SKM-1 (cell line): Measurements from ENCODE around the gene SDCCAG8.

Experiments
- DNase-seq: peaks from one replicate; lab custom pipeline; 2025; ENCODE audit not compliant: unreplicated experiment; lab: John Stamatoyannopoulos, UW

Gene SDCCAG8

DNA sequence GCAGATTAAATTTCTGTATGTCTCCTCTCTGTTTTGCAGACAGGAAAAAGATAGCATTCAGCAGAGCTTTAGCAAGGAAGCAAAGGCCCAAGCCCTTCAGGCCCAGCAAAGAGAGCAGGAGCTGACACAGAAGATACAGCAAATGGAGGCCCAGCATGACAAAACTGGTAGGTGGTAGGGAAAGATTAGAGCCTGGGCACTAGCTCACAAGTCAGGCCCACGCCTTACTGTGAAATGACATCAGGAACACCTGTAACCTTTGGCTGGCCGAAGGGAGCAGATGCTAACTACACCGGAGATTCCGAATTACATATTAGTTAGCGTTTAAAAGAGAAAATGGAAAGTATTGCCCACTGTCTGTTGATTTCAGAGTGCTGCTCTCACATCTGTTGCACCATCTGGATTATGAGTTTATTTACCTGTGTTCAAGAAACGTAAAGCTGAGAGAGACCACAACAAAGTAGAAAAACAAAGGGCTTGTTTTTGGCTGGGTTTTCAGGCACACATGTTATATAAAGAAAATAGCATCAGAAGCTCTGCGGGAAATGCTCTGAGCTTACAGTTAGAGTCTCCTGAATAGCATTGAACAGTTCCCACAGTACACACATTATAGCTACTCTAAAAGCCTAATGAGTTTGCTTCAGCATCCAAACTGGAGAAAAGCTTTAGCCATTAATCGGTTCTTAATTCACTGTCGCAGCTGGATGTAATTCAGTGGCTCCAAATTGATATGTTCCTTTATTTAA is 160.0 kb downstream of the SDCCAG8 start:
- DNase-seq, result no peak

DNA sequence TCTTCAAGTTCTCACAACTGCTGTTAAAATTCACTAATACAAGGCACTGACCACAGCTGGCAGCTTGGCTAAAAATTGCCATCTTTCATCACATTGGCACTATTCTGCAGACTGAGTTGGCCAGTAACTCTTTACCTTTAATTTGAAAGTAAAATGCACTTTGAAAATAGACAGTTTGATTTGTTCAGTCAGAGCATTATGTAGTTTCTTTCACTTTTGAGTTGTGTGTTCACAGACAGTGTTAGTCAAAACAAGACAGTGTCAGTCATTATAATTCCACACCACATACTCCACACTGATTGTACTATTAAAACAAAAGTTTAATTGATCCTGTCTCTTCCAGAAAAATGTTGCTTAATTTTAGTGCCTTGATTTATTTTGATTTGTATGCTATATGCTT is 160.7 kb downstream of the SDCCAG8 start:
- DNase-seq, result no peak

DNA sequence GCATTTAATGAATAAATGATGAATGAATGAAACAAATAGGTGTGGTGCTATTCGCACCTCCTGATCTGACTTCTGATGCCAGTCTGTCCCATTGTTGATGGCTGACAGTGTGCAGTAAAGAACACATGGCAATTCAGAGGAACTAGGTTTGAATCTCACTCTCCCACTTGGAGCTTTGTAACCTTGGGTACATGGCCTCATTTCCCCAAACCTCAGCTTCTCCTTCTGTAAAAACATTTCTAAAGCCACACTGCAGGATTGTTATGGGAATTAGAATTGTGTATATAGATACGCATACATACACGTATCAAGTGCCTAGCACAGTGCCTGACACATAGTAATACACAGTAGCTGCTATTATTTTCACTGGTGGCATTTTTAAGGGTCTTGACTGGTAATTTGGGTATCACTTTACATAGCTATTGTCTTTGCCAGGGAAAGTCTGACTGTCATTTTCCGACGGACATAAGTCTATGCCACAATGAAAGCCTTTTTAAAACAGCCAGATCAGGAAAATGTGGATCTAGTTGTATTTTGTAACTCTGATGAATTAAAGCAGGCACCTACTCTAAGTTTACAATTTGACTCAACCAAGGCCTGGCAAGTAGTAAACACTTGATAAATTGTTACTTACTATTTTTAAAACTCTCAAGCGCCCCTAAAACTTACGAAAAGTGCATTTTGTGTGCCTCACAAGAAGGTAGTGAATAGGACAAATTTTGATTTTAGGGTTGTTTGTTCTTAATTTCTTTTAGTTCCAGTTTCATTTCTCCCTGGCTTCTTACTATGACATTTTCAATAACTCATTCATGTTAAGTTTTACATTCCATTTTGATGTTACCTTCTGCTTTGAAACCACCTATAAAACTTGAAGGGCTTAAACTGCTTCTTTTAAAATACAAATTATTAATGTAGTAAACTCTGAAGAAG is 164.4 kb downstream of the SDCCAG8 start:
- no peak for DNase-seq

DNA sequence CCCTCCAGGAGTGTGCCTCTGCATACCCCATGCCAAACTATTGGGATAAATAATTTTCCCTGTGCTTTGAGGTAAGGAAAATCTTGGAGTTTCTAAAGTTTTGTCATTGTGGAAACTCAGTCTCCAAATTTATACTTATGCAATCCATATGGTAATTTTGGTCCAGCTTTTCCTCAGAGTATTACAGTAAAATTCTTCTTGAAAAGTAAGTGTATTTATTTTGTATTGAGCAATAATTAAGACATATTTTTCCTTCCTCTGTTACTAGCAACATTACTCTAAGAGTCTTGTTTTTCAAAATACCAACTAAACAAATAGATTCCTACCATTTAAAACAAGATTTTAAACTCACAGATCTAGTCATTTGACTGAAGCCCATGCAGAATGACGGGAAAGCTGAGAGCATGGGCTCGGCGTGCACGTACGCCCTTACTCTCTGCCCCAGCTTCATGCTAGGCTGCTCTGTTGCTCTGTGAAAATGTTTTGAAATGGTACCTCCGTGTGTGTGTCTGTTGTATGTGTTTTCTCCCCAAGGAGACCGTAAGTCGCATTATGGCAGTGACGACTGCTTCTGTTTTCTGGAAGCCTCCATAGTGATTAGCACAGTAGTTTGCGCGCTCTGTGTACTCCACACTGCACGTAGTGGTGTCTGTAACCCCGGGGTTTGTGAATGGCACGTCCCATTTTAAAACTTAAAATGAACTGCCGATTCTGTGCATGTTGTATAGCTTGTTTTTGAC is 165.3 kb downstream of the SDCCAG8 start:
- DNase-seq, result no peak

DNA sequence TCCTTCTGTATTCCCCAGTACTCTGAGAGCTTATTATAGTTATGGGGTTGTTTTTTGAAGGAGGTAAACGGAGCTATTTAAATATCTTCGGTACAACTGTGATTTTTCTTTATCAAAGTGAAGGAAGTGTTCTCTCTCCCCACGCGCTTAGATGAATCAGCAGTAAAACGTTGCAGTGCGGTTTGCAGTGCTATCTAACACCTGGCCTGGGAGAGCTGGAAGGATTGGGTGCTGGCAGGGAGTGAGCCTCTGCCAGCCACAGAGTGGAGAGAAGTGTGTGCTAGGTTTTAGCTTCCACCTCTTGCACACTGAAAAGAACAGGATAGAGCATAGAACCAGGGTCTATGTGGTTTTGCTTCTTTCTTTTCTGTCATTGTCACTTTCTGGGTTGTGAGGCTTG is 165.9 kb downstream of the SDCCAG8 start:
- no peak for DNase-seq

DNA sequence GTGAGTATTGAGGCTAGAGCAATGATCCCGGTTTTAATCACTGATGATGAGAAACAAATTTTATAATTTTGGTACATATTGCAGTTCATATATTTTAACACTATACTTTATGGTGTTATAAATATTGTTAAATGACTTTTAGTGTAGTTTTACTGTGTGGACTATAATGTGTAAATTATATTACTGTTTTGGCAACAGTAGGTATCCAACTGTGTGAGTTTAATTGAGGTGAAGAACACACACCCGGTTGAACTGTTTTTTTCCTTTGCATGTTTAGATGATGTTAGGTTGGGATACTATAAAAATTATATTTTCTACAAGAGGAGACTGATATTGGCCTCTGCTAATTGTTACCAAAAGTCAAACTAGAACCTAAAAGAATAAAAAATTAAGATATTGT is 166.5 kb downstream of the SDCCAG8 start:
- DNase-seq, result no peak

DNA sequence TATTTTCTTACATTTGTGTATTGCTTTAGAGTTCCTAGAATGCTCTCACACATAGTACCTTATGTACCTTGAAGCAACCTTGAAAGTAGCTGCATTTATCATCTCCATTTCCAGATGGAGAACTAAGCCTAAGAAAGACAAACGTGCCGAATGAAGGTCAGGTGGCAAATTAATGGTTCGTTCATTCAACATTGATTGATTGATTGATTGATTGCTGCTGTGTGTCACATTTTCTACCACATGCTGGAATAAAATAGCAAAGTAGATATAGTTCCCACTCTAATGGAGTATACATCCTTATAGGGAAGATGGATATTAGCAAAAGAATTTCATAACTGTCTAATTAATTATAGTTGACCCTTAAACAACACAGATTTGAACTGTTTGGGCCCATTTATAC is 172.2 kb downstream of the SDCCAG8 start:
- no peak for DNase-seq

DNA sequence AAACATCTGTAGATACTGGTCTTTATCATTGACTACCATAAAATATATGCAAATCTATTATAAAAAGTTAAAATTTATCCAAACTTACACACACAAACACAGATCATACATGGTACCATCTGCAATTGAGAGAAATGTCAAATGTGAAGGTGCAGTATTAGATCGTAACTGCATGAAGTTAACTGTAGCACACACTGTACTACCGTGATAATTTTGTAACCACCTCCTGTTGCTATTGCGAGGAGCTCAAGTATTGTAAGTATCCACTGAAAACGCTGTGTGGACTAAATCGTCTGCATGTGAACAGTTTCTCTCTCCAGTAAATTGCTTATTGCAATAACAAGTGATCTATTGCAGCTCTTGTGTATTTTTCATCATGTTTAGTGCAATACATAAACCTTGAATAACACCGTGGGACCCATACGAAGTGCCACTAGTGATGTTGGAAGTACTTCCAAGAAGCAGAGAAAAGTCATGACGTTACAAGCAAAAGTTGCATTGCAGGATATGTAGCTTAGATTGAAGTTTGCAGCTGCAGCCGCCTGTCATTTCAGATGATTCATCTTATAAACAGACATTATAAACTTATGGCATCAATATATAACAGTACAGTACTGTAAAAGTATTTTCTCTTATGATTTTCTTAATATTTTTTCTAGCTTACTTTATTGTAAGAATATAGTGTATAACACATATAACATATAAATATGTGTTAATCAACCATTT is 172.9 kb downstream of the SDCCAG8 start:
- no peak for DNase-seq

DNA sequence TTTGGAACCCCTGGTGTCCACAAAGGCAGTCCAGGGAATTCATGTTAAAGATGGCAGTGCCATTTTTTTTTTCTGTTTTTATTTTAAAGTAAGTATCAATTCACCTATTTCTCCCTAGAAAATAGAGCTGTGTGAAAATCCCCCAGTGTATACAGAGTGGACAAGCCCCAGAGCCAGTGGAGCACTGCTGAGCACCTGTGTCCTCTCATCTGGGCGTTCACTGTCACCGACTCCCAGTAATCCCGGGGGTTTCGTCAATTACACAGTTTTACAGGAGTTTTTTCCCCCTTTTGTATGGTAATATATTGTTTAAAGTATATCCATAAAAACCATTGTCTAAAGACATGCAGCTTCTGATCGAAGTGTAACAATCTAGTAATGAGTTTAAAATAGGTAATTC is 175.8 kb downstream of the SDCCAG8 start:
- no peak for DNase-seq

DNA sequence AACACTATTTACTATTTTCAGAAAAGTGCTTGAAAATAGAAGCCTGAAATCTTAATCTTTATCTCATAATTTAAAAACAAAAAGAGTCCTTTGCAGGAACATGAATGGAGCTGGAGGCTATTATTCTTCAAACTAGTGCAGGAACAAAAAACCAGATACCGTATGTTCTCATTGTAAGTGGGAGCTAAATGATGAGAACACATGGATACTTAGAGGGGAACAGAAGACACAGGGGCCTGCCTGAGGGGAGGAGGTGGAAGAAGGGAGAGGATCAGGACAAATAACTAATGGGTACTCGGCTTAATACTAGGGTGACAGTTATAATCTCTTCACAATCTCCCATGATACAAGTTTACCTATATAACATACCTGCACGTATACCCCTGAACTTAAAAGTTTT is 176.3 kb downstream of the SDCCAG8 start:
- no peak for DNase-seq

DNA sequence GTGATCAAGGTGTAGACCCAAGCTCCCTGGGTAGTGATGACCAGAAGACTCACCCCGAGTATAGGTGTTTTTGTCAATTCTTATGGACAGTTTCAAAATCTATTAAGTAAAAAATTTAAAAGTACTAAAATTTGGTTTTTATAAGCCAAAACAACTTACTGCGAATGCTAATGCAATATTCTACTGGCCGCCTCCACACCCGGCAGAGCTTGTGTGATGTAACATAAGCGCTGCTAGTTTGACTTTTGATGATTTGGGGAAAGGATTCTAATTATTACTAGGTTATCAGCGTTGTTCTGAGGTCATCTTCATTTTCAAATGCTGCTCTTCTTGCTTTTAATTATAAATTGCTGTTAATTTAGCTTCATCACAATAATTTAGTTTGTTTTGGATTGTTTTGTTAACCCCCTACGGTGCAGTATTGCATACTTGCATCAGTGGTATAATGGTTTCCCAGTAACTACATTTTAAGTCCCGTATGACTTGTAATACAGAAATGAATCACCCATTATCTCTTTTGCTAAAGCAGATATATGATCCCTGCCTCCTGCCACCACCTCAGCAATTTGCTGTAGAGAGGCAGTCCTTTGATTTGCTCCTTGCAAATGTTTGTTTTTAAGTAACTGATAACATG is 178.0 kb downstream of the SDCCAG8 start:
- DNase-seq, result no peak

DNA sequence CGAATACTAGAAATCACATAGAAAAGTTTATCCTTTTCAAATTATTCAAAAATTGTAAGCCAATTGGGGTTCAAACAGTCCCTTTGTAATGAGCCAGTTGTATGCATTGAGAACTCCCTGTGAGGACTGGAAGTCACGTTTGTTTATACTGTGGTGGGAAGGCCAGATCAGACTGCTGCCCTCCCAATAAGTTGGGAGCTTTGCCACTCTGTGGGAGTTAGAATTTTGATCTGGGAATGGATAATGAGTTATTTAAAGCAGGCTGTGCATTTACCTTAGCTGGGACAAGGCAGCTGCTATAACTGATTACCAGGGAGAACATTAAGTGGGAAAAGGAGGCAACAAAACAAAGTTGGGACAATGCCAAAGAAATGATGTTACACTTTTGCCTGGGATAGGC is 178.8 kb downstream of the SDCCAG8 start:
- no peak for DNase-seq

DNA sequence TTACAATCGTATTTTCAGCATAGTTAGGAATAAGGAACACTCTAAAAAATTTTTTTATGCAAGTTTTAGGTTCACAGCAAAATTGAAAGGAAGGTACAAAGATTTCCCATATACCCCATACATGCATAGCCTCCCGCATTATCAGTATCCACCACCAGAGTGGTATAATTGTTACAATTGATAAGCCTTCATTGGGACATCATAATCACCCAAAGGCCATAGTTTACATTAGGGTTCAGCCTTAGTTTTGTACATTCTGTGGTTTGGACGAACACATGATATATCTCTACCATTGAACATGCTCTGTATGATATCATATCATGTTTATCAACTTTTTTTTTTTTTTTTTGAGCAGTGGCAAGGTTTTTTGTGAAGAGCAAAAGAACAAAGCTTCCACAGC is 180.0 kb downstream of the SDCCAG8 start:
- no peak for DNase-seq

DNA sequence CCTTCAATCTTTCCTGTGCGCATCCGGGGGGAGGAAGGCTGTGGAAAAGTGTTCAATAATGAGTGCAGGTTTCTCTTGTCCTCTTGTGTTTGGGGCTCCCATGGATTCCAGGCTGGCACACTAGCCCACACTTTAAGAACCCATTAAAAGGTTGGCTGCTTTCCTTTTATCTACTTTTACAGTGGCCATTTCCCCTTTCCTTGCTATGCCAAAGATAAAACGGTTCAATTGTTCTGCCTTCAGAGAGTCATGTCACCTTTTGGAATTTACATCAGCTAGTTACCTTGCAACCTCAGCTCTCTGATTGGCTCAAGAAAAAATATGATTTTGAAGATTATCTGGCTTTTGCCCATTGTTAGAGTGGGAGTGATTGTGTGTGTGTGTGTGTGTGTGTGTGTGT is 182.3 kb downstream of the SDCCAG8 start:
- no peak for DNase-seq

DNA sequence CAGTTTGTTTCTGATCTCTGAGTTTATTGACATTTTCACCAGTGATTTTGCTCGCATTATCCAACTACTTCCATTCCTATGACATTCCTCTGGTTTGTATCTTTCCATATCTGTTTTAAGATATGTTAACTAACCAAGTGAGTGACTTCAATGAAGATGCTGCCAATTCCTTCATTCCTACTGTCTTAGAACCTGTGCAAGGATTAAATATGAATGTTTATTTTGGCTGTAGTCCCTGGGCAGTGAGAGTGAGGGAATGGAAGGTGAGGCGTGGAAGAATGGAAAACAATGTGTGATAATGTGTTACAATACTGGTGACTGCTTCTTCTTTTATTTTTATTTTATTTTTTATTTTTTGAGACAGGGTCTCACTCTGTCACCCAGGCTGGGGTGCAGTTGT is 183.0 kb downstream of the SDCCAG8 start:
- DNase-seq, result no peak

DNA sequence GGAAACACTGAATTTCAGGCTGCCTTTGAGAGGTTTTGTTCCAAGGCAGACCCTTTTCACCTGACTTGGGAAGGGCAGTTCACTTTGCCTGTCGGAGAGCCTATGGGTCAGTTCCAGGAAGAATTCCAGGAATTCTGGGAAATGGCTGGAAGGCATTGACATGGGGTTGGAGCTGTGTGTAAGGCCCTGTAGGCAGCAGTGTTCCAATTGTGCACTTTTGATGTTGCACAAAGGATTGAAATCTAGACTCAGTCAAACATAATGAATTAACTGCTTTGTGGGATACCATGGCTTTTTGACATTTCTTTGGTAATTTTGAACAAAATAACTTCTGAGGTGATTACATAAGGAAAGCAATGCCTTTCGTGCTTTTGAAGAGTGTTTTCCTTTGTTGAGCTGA is 184.6 kb downstream of the SDCCAG8 start:
- no peak for DNase-seq

DNA sequence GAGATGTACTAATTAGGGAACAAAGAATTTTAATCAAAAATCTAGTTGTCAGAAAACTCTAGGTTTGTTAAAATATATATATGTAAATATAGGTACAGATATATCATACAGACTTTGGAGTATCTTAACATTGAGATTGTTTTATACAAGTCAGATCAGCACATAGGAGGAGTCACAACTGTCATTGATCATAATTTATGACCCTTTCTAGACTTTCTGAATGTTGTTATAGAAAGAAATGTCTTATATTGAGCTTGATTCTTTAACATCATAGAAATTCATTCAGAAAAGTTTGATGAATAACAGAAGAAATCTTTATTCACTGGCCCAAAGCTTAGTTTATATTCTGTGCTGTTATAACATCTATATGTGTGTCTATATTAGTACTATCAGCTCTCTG is 185.8 kb downstream of the SDCCAG8 start:
- no peak for DNase-seq

DNA sequence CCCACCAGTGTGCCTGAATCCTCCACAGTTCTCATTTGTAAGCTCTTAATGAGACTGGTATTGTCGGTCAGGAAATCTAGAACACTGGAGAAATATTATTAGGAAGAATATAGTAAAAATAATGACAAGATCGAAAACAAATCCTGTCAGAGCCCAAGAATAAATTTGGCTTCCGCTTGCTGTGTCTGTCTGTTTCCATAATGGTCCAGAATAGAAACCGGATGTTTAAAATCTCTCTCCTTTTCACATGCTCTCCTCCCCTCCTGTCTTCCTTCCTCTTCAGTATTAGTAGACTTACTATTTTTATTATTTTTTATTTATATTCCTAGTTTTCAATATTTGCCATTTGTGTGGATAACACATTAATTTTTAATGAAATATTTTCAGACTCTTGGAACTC is 187.7 kb downstream of the SDCCAG8 start:
- no peak for DNase-seq

DNA sequence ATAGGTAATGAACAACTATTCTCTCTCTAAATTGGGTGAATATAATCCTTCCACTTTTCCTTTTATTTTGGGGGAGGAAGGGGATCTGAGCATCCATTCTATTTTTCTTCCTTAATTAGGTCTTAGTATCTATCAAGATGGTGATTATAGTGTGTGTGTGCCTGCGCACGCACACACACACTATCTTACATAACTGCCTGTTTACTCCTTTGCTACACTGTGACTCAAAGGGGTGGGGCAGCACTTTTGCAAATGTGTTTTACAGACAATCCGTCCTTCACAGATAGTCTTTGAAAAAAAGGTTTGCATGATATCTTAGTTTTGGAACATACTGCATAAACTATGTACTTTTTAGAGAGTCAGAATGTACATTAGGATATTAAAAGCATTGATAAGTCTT is 191.5 kb downstream of the SDCCAG8 start:
- DNase-seq, result no peak

DNA sequence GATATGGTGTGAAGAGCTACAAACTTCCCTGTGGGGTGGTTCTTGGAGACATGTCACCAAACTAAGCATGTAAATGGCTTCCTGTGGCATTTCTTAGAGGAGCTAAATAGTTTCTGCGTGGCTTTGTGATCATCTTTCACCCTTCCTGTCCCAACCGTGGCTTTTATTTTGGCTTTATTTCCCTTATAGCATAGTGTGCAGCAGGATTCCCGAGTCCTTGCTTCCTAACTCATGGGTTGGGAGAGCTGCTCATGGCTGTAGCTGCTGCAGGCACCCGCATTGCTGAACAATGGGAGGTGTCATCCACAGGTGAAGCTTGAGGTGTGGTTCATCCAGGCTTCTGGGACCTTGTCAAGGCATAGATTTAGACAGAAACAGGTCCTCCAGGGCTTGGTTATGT is 192.0 kb downstream of the SDCCAG8 start:
- DNase-seq, result no peak

DNA sequence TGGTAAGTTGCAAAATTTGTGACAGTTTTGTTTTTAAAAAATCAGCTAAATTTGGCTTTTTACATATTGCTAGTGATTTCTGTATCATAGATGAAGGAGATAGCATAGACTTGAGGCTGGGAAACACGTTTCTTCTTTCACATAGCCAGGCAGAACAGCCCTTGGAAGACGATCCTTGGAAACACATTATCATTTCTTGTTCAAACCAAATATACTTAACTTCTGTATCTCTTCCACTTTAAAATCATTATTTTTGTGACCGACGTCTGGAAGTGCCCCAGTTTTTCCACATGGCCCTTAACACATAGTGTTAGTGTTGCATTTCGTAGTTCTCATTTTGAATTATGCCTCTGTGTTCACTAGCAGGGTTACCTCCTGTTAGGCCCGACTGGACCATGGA is 193.5 kb downstream of the SDCCAG8 start:
- DNase-seq, result no peak
